ENCODE measurements around the gene POM121C.
"Not testable (repeated sequence)": the region's sequence is repeated elsewhere in the genome, so short reads cannot be mapped to it uniquely, and the experiment has no call there.

POM121C gene

DNA sequence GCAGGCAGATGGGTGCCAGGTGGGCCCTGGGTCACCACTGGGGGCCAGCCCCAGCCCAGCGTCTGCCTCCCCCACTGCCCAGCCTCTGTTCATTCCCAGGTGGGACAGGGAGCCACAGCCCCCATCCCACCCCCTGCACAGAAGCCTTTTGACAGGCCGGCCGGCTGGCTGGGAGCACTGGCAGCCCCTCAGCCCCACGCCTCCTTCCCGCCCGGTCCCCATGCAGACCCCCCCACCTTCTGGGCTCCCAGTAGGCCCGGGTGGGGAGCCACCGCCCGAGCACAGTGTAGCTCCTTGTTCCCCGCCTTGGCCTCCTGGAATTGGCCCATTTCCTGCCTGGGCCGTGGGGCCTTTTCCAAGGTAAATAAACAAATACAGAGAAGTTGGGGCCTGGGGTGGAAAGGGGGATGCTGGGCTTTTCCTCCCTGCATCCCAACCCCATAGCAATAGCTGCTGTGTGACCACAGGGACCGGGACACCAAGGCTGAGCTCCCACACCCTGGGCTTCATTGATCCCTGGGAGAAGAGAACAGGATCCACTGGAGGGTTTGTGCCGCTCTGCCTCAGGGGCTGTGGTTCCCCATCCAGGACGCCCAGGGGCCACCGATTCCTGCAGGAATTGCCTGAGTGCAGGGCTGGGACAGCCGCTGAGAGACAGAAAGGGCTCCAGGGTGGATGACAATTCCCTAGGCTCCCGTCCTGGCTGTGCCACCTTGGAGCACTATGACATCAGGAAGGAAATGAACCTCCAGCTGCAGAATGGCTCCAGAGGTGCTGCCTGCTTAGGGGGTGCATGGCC is 111.4 kb downstream of the POM121C start:
- not testable (repeated sequence) for DNase-seq

DNA sequence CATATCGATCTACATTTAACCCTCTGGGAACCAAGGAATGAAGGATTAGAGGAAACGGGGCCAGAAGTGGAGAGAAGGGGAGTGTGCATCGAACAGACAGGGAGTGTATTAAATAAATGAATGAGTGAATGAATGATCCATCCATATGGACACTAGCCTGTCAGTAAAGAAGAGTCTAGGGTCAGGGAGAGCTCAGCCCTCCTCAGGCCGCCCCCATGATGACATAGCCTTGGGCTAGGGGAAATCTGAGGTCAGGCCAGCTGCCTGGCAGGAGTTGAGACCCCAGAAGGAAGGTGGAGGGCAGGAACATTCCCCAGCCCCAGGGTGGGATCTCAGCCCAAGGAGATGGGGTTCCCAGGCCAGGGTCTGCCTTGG is 112.0 kb downstream of the POM121C start:
- not testable (repeated sequence) for DNase-seq

DNA sequence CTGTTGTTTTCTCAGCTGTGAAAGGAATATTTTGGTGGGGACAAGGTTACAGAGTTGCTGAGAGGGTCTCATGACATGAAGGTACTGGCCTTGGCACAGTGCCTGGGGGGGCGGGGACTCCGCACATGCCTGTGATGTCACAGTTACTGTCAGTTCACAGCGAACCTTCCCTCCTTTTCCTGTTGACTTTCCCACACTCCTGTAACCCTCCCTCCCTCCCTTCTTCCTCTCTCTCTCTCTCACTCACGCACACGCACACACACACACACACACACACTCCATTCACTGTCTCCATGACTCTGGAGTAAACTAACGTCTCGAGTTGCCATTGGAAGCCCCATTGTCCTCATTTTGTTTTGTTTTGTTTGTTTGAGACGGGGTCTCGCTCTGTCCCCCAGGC is 118.8 kb downstream of the POM121C start:
- not testable (repeated sequence) for DNase-seq

All from NCI-H1105 (cell line).